T-helper 2 cell (primary cell): ENCODE results near the gene CCSER2.
"Not testable (repeated sequence)": the region's sequence is repeated elsewhere in the genome, so short reads cannot be mapped to it uniquely, and the experiment has no call there.

Experiments used
- DNase-seq, 5 experiments: peaks; one replicate each; pipeline versions ENCODE4 v3.0.0 to v3.0.0-alpha.2; 2012 to 2022

The CCSER2 gene

GRCh38 chr10:84524435-84524834 is 196.0 kb downstream of the CCSER2 start:
- DNase-seq: no peak

GRCh38 chr10:84525120-84525806 is 196.9 kb downstream of the CCSER2 start:
- no peak for DNase-seq

- DNase-seq: not testable (repeated sequence)
Measured at GRCh38 chr10:84525807-84526182, 197.4 kb downstream of the CCSER2 start.

GRCh38 chr10:84527386-84527785 is 199.0 kb downstream of the CCSER2 start:
- not testable (repeated sequence) for DNase-seq

- not testable (repeated sequence) for DNase-seq
Measured at GRCh38 chr10:84528526-84528925, 200.1 kb downstream of the CCSER2 start.

GRCh38 chr10:84530724-84531325 is 202.4 kb downstream of the CCSER2 start:
- no peak for DNase-seq

- no peak for DNase-seq
Measured at GRCh38 chr10:84531396-84531795, 203.0 kb downstream of the CCSER2 start.

- DNase-seq: no peak
Measured at GRCh38 chr10:84534168-84534567, 205.8 kb downstream of the CCSER2 start.

- DNase-seq: peak in 2 of 5 experiments; percentile 36 to 54
Measured at GRCh38 chr10:84537447-84537931, 209.1 kb downstream of the CCSER2 start.

- DNase-seq: no peak
Measured at GRCh38 chr10:84538036-84538435, 209.6 kb downstream of the CCSER2 start.

- no peak for DNase-seq
Measured at GRCh38 chr10:84539216-84539615, 210.8 kb downstream of the CCSER2 start.

GRCh38 chr10:84540022-84540616 is 211.7 kb downstream of the CCSER2 start:
- no peak for DNase-seq

- peak; percentile 4 to 56 (median 47) for DNase-seq
Measured at GRCh38 chr10:84540617-84541288, 212.4 kb downstream of the CCSER2 start.

GRCh38 chr10:84541289-84541637 is 212.9 kb downstream of the CCSER2 start:
- DNase-seq: no peak

GRCh38 chr10:84542522-84543490 is 214.4 kb downstream of the CCSER2 start:
- no peak for DNase-seq

GRCh38 chr10:84543948-84544347 is 215.6 kb downstream of the CCSER2 start:
- no peak for DNase-seq

GRCh38 chr10:84545651-84546050 is 217.3 kb downstream of the CCSER2 start:
- DNase-seq: no peak

GRCh38 chr10:84546609-84547008 is 218.2 kb downstream of the CCSER2 start:
- no peak for DNase-seq

- no peak for DNase-seq
Measured at GRCh38 chr10:84547616-84548015, 219.2 kb downstream of the CCSER2 start.

GRCh38 chr10:84548869-84549268 is 220.5 kb downstream of the CCSER2 start:
- DNase-seq: no peak

- DNase-seq: no peak
Measured at GRCh38 chr10:84549368-84550165, 221.2 kb downstream of the CCSER2 start.
